ENCODE results near the gene UGT2A1. TPM values are rescaled to one million over a fixed set of nuclear protein-coding genes. Genes with fewer than 3 reads are reported as not detected.

The UGT2A1 gene
- total RNA-seq, 2 experiments from 2014 or later: not detected

- H3K4me3 Mint-ChIP-seq: no peak overlapping the region
- no peaks in the 10 kb centered on the region for H3K4me1 Mint-ChIP-seq
- ChIA-PET CTCF (no interaction called here), POLR2A (no interaction called here)
- H3K36me3 Mint-ChIP-seq (ENCODE audit: low read depth): no peaks in the 10 kb centered on the region
- H3K9me3 Mint-ChIP-seq: no peaks in the 10 kb centered on the region
- DNase-seq: no peak
- H3K27ac Mint-ChIP-seq: no peak overlapping the region
- H3K27me3 Mint-ChIP-seq: no peaks in the 10 kb centered on the region
These were observed 10.1 kb downstream of the UGT2A1 start for GRCh38 chr4:69642961-69643360.

DNA sequence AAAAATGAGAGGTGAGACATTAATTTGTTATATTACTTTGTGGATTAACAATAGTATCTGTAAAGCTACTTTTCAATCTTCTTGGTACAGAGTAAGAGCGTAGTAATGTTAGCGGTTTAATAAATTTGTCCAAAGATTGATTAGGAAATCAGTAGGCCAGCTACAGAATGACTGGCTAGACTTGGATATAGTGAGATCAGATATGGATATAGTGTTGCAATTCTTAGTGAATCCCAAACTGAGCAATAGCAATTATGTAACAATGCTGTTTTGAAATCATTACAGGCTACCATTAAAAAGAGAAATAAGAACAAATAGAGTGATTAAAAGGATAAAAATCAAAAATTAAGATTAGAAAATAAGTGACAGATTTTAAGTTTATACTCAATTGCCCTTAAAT, 12.8 kb downstream of the UGT2A1 start:
- no peak overlapping the region for H3K4me3 Mint-ChIP-seq
- POLR2A ChIA-PET: no interaction called here
- no peaks in the 10 kb centered on the region for H3K27me3 Mint-ChIP-seq
- H3K36me3 Mint-ChIP-seq (ENCODE audit: low read depth): no peaks in the 10 kb centered on the region
- CTCF ChIA-PET: no interaction called here
- no peak for DNase-seq
- no peaks in the 10 kb centered on the region for H3K4me1 Mint-ChIP-seq
- H3K9me3 Mint-ChIP-seq: no peaks in the 10 kb centered on the region
- no peak overlapping the region for H3K27ac Mint-ChIP-seq

DNA sequence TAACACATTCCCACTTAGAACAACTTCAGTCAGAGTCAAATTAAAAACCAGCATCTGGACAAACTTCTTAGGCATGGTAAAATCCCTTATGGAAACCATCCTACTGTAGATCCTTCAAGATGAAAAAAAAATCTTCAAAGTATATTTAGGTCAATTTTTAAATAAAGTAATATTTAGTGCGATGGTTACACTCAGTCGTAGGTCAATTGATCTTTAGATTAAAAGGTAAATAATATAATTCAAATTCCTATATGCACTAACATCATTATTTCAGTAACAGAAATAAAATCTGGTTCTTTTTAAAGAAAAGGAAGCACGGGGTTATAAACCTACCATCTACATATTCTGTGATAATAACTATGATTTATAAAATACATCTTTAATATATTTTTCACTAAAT, 13.5 kb downstream of the UGT2A1 start, which contains the start of gene UGT2A2:
TSS of gene UGT2A2 (minus strand) at position 101 of the 400 bp plus-strand sequence. CDS start at position 99, 2 bp downstream.
- ChIA-PET CTCF (no interaction called here), POLR2A (no interaction called here)
- Mint-ChIP-seq H3K36me3 (ENCODE audit: low read depth) (no peaks in the 10 kb centered on the region), H3K27ac (no peak within 1 kb of the TSS), H3K4me3 (no peak within 1 kb of the TSS), H3K27me3 (no peaks in the 10 kb centered on the region), H3K9me3 (no peaks in the 10 kb centered on the region), H3K4me1 (no peaks in the 10 kb centered on the region)
- no peak for DNase-seq

DNA sequence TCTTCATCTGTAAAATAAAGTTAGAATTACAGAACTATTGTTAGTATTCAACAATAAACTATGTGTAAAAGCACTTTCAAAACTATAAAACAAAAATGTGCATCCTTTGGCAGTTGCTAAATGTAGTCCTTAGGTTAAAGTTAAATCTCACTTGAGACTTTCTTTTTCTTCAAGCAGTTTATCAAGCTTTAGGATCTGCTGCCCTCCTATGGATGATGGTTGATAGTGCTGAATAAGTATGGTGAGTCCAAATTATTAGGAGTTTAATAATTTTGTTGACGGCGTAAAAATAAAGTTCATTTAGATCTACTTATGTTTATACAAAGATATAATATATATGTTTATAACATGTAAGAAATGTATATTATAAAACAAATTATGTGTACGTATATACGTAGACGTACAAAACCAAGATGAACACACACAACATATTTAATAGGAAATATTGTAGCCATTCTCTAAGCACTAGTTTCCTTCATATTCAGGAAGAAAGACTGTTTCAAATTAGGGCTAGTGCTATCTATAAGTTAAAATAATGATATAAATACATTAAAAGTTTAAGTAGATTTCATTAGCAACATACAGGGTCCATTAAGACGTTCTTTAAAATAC, 35.9 kb downstream of the UGT2A1 start:
- CTCF ChIA-PET: no interaction called here
- H3K9me3 Mint-ChIP-seq: no peaks in the 10 kb centered on the region
- POLR2A ChIA-PET: no interaction called here
- no peak for DNase-seq
- H3K4me1 Mint-ChIP-seq: no peaks in the 10 kb centered on the region
- no peaks in the 10 kb centered on the region for H3K27me3 Mint-ChIP-seq
- H3K27ac Mint-ChIP-seq: no peak overlapping the region
- H3K4me3 Mint-ChIP-seq: no peak overlapping the region
- H3K36me3 Mint-ChIP-seq (ENCODE audit: low read depth): no peaks in the 10 kb centered on the region

- no peaks in the 10 kb centered on the region for H3K27me3 Mint-ChIP-seq
- CTCF ChIA-PET: no interaction called here
These were observed 42.6 kb downstream of the UGT2A1 start for GRCh38 chr4:69610484-69610883.

GRCh38 chr4:69601065-69601464, 52.0 kb downstream of the UGT2A1 start:
- POLR2A ChIA-PET: no interaction called here
- Mint-ChIP-seq H3K36me3 (ENCODE audit: low read depth) (no peaks in the 10 kb centered on the region), H3K27me3 (no peaks in the 10 kb centered on the region), H3K27ac (no peak overlapping the region), H3K4me1 (no peaks in the 10 kb centered on the region), H3K4me3 (no peak overlapping the region), H3K9me3 (peaks cover 3% of the 10 kb centered on the region)
- no peak for DNase-seq
- CTCF ChIA-PET: no interaction called here

More at GRCh38 chr4:69610484-69610883, 42.6 kb downstream of the UGT2A1 start:
- no peaks in the 10 kb centered on the region for H3K4me1 Mint-ChIP-seq
- no peak overlapping the region for H3K4me3 Mint-ChIP-seq
- POLR2A ChIA-PET: no interaction called here
- DNase-seq: no peak
- H3K27ac Mint-ChIP-seq: no peak overlapping the region
- H3K36me3 Mint-ChIP-seq (ENCODE audit: low read depth): no peaks in the 10 kb centered on the region
- no peaks in the 10 kb centered on the region for H3K9me3 Mint-ChIP-seq

DNA sequence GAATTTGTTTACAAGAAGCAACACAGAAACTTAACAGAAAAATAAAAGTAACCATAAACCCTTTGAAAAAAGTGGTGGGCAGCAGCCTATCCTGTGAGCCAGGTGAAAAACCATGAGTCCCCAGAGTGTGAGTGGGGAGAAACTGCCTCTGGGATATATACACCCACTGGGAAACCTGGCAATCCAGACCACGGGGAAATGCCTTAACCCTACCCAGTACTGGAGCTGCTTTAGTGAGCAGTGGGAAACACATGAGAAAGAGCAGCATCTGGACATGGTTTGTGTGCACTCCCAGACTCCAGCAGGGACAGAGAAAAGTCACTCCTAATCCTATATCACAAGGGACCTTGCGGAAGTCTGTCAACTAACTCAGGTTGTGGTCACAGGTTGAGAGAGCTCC, 53.0 kb downstream of the UGT2A1 start:
- Mint-ChIP-seq H3K9me3 (no peaks in the 10 kb centered on the region), H3K27ac (no peak overlapping the region), H3K27me3 (no peaks in the 10 kb centered on the region), H3K36me3 (ENCODE audit: low read depth) (no peaks in the 10 kb centered on the region), H3K4me1 (no peaks in the 10 kb centered on the region), H3K4me3 (no peak overlapping the region)
- POLR2A ChIA-PET: no interaction called here
- CTCF ChIA-PET: no interaction called here
- DNase-seq: no peak

DNA sequence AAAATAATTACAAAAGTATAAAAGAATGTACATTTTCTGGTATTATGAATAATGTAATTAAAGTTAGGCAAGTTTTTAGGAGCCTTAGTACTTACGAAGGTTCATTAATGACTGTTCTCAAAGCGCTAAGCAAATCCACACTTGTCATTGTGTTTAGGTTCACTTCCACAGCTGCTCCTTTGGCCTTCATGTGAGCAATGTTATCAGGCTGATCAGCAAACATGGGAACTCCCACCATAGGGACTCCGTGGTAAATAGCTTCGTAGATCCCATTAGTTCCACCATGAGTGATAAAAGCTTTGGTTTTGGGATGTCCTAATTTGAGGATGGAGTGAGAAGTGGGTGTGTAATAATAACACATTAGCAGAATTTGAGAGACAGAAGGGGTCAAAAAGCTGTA, 58.7 kb downstream of the UGT2A1 start:
- Mint-ChIP-seq H3K4me3 (no peak overlapping the region), H3K9me3 (no peaks in the 10 kb centered on the region), H3K36me3 (ENCODE audit: low read depth) (no peaks in the 10 kb centered on the region), H3K4me1 (no peaks in the 10 kb centered on the region), H3K27ac (no peak overlapping the region), H3K27me3 (no peaks in the 10 kb centered on the region)
- CTCF ChIA-PET: no interaction called here
- POLR2A ChIA-PET: no interaction called here
- no peak for DNase-seq

DNA sequence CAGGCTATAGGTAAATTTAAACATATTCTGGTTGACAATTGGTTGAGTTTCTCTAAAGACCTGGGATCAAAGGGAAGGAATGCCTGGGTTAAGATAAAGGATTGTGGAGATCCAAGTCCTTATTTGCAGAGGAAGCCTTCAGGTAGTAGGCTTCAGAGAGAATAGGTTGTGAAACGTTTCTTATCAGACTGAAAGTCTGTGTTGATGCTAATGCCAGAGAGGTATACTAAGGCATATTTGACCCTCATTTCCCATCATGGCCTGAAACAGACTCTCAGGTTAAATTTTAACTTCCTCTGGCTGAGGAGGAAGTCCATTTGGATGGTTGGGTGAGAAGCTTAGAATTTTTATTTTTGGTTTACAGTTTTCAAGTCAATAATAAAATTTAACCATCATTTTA, 61.7 kb downstream of the UGT2A1 start:
- ChIA-PET POLR2A (no interaction called here), CTCF (no interaction called here)
- no peaks in the 10 kb centered on the region for H3K36me3 Mint-ChIP-seq (ENCODE audit: low read depth)

GRCh38 chr4:69589884-69590283, 63.2 kb downstream of the UGT2A1 start:
- POLR2A ChIA-PET: no interaction called here
- Mint-ChIP-seq H3K27me3 (no peaks in the 10 kb centered on the region), H3K27ac (no peak overlapping the region), H3K4me1 (no peaks in the 10 kb centered on the region), H3K36me3 (ENCODE audit: low read depth) (no peaks in the 10 kb centered on the region), H3K9me3 (peaks cover 1% of the 10 kb centered on the region), H3K4me3 (no peak overlapping the region)
- CTCF ChIA-PET: no interaction called here
- DNase-seq: no peak

More for the DNA sequence above, 61.7 kb downstream of the UGT2A1 start:
- H3K4me1 Mint-ChIP-seq: no peaks in the 10 kb centered on the region
- no peak overlapping the region for H3K4me3 Mint-ChIP-seq
- no peaks in the 10 kb centered on the region for H3K9me3 Mint-ChIP-seq
- H3K27me3 Mint-ChIP-seq: no peaks in the 10 kb centered on the region
- DNase-seq: no peak
- H3K27ac Mint-ChIP-seq: no peak overlapping the region

DNA sequence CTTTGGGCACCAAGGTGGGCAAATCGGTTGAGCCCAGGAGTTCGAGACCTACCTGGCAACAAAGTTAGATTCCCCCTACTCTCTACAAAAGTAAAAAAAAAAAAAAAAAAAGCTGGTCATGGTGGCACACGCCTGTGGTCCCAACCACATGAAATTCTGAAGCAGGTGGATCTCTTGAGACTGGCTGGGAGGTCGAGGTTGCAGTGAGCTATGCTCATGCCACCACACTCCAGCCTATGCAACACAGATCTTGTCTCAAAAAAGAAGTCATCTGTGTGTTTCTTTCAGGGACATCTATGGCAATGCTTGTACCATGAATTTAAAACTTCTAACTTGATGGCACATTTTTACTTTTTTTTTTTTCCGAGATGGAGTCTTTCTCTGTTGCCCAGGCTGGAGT, 68.9 kb downstream of the UGT2A1 start:
- Mint-ChIP-seq H3K27me3 (no peaks in the 10 kb centered on the region), H3K9me3 (peaks cover 1% of the 10 kb centered on the region), H3K4me1 (no peaks in the 10 kb centered on the region), H3K27ac (no peak overlapping the region), H3K4me3 (no peak overlapping the region), H3K36me3 (ENCODE audit: low read depth) (no peaks in the 10 kb centered on the region)
- no peak for DNase-seq
- ChIA-PET CTCF (no interaction called here), POLR2A (no interaction called here)

DNA sequence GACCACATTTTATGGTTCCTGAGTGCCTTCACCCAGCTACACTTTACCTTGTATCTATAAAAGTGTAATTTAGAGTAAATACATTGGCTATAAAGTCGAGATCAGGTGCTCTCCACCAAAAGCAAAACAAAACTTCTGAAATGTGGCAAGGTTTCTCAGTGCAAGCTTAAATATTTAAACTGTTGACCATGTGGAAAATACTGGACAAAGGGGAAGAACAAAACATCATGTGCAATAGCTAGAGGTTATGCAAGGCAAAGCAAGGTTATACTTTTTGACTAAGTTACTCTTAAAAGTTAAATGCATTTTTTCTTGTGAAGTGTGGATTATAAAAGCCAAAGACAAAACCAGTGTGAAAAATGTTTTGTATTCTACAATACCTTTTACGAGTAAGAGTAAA, 69.5 kb downstream of the UGT2A1 start:
- peaks cover 1% of the 10 kb centered on the region for H3K9me3 Mint-ChIP-seq
- H3K4me3 Mint-ChIP-seq: no peak overlapping the region
- no peak for DNase-seq
- H3K36me3 Mint-ChIP-seq (ENCODE audit: low read depth): no peaks in the 10 kb centered on the region
- ChIA-PET POLR2A (no interaction called here), CTCF (no interaction called here)
- no peak overlapping the region for H3K27ac Mint-ChIP-seq
- no peaks in the 10 kb centered on the region for H3K4me1 Mint-ChIP-seq
- H3K27me3 Mint-ChIP-seq: no peaks in the 10 kb centered on the region

DNA sequence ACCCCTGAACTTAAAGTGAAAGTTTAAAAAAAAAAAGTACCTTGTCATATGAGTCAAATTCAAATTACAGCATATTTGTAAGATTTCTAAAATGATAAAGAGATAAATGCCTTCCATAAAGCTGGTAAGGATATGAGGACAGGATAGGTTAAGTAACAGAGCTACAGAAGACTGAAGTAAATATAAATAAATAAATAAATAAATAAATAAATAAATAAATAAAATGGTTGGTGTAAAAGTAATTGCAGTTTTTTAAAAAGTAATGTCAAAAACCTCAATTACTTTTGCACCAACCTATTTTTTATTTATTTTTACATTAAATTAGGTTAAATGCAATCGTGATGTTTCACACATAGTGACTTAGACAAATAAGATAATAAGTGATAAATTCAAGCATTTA, 75.8 kb downstream of the UGT2A1 start:
- ChIA-PET CTCF (no interaction called here), POLR2A (no interaction called here)
- H3K4me3 Mint-ChIP-seq: no peak overlapping the region
- no peaks in the 10 kb centered on the region for H3K27me3 Mint-ChIP-seq
- DNase-seq: no peak
- no peaks in the 10 kb centered on the region for H3K36me3 Mint-ChIP-seq (ENCODE audit: low read depth)
- no peaks in the 10 kb centered on the region for H3K9me3 Mint-ChIP-seq
- no peaks in the 10 kb centered on the region for H3K4me1 Mint-ChIP-seq
- H3K27ac Mint-ChIP-seq: no peak overlapping the region

DNA sequence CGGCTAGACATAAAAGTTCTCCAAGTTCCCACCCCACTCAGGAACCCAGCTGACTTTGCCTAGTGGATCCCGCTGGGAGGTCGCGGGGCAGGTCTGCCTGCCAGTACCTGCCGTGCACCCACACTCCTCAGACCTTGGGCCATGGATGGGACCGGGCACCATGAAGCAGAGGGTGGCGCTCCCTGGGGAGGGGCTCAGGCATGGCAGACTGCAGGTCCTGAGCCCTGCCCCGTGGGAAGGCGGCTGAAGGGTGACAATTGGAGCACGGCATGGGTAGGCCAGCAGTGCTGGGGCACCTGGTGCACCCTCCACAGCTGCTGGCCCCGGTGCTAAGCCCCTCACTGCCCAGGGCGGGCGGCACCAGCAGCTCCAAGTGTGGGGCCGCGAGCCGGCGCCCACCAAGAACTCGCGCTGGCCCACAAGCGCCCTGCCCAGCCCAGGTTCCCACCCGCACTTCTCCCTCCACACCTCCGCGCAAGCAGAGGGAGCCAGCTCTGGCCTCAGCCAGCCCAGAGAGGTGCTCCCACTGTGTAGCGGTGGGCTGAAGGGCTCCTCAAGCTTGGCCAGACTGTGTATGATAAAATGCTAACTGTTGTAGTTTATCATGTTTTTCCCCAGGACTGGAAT, 76.7 kb downstream of the UGT2A1 start:
- POLR2A ChIA-PET: no interaction called here
- Mint-ChIP-seq H3K9me3 (no peaks in the 10 kb centered on the region), H3K27ac (no peak overlapping the region), H3K4me1 (no peaks in the 10 kb centered on the region), H3K4me3 (no peak overlapping the region), H3K27me3 (no peaks in the 10 kb centered on the region), H3K36me3 (ENCODE audit: low read depth) (no peaks in the 10 kb centered on the region)
- no peak for DNase-seq
- CTCF ChIA-PET: no interaction called here
